HG03432 (cell line): ENCODE results near the gene ENOX1.
"Not testable (repeated sequence)": the region's sequence is repeated elsewhere in the genome, so short reads cannot be mapped to it uniquely, and the experiment has no call there.

Experiments used
- ATAC-seq: cut with Tn5 transposase; IDR thresholded peaks from one replicate; pipeline ENCODE4 v1.9.1; 2021; ENCODE audit warnings: mild to moderate bottlenecking, moderate library complexity; ENCODE audit not compliant: unreplicated experiment

ENOX1 gene

GRCh38 chr13:43185226-43185625 is 601.5 kb downstream of the ENOX1 start:
- ATAC-seq, result no peak

- no peak for ATAC-seq
These were observed 605.9 kb downstream of the ENOX1 start for GRCh38 chr13:43180837-43181236.

- ATAC-seq, result no peak
These were observed 606.6 kb downstream of the ENOX1 start for GRCh38 chr13:43180036-43180660.

GRCh38 chr13:43171489-43171888 is 615.3 kb downstream of the ENOX1 start:
- ATAC-seq, result no peak

- no peak for ATAC-seq
These were observed 616.3 kb downstream of the ENOX1 start for GRCh38 chr13:43170506-43170905.

- not testable (repeated sequence) for ATAC-seq
These were observed 618.3 kb downstream of the ENOX1 start for GRCh38 chr13:43168434-43168833.

GRCh38 chr13:43167731-43168130 is 619.0 kb downstream of the ENOX1 start:
- no peak for ATAC-seq

GRCh38 chr13:43166644-43167457 is 619.9 kb downstream of the ENOX1 start:
- no peak for ATAC-seq
